ENCODE measurements around the gene MYO7B.

DNA sequence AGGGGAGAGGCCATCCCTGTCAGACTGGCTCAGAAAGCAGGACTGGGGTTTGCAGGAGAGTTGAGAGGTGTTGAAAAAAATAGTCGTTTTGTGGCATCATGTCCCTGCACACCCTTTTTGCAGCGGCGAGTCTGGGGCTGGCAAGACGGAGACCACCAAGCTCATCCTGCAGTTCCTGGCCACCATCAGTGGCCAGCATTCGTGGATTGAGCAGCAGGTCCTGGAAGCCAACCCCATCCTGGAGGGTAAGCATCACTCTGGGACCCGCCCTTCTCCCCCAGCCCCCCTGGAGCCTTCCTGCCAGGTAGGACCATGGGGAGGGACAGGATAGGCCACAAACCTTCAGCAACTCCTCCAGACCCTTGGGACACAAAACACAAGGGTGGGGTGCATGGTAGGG, 34.2 kb downstream of the MYO7B start:
- no peak for TF ChIP-seq POLR2A (IDR thresholded peaks at IDR 0.05)
- TF ChIP-seq, protein P1, sequence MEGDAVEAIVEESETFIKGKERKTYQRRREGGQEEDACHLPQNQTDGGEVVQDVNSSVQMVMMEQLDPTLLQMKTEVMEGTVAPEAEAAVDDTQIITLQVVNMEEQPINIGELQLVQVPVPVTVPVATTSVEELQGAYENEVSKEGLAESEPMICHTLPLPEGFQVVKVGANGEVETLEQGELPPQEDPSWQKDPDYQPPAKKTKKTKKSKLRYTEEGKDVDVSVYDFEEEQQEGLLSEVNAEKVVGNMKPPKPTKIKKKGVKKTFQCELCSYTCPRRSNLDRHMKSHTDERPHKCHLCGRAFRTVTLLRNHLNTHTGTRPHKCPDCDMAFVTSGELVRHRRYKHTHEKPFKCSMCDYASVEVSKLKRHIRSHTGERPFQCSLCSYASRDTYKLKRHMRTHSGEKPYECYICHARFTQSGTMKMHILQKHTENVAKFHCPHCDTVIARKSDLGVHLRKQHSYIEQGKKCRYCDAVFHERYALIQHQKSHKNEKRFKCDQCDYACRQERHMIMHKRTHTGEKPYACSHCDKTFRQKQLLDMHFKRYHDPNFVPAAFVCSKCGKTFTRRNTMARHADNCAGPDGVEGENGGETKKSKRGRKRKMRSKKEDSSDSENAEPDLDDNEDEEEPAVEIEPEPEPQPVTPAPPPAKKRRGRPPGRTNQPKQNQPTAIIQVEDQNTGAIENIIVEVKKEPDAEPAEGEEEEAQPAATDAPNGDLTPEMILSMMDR (IDR thresholded peaks at IDR 0.05 in 8 of 11, conservative IDR thresholded peaks at IDR 0.05 in 3 of 11): no peak
